Smooth muscle cell (in vitro differentiated cells): Measurements from ENCODE around the gene TNK2. TPM values are rescaled to one million over a fixed set of nuclear protein-coding genes. Genes with fewer than 3 reads are reported as not detected.

Source experiments
- DNase-seq: peaks from one replicate; lab custom pipeline; 2025; ENCODE audit not compliant: unreplicated experiment; lab: John Stamatoyannopoulos, UW
- H2AFZ ChIP-seq: fragments of 200-600 bp; sonication (generic); 2 replicates; pipeline ENCODE4 v1.6.0; 2016; ENCODE audit warnings: antibody characterized with exemption, low read depth, mild to moderate bottlenecking
- H3F3A ChIP-seq: fragments of 200-600 bp; sonication (generic); 2 replicates; pipeline ENCODE4 v1.6.0; 2017; ENCODE audit warnings: antibody characterized with exemption, low read depth
- H3K27ac ChIP-seq: fragments of 200-600 bp; sonication (generic); 2 replicates; pipeline ENCODE4 v1.5.1; 2016; ENCODE audit warnings: low read depth, mild to moderate bottlenecking
- H3K27me3 ChIP-seq: fragments of 200-600 bp; sonication (generic); 2 replicates; pipeline ENCODE4 v1.6.1; 2016; ENCODE audit warnings: low read depth, mild to moderate bottlenecking
- H3K36me3 ChIP-seq: fragments of 200-600 bp; sonication (generic); 2 replicates; pipeline ENCODE4 v1.5.1; 2016; ENCODE audit warnings: low read depth
- H3K4me1 ChIP-seq: fragments of 200-600 bp; sonication (generic); 2 replicates; pipeline ENCODE4 v1.5.1; 2016; ENCODE audit warnings: low read depth
- H3K4me2 ChIP-seq: fragments of 200-600 bp; sonication (generic); 2 replicates; pipeline ENCODE4 v1.6.0; 2016; ENCODE audit warnings: mild to moderate bottlenecking
- H3K4me3 ChIP-seq: fragments of 200-600 bp; sonication (generic); 2 replicates; pipeline ENCODE4 v1.5.1; 2016; ENCODE audit warnings: mild to moderate bottlenecking
- H3K79me2 ChIP-seq: fragments of 200-600 bp; sonication (generic); 2 replicates; pipeline ENCODE4 v1.6.0; 2016; ENCODE audit warnings: low read depth, mild to moderate bottlenecking
- H3K9ac ChIP-seq: fragments of 200-600 bp; sonication (generic); 2 replicates; pipeline ENCODE4 v1.6.0; 2016; ENCODE audit warnings: low read depth
- H3K9me3 ChIP-seq: fragments of 200-600 bp; sonication (generic); replicated peaks from 2 replicates; pipeline ENCODE4 v1.5.1; 2016; ENCODE audit warnings: low read depth
- H4K20me1 ChIP-seq: fragments of 200-600 bp; sonication (generic); 2 replicates; pipeline ENCODE4 v1.6.0; 2016; ENCODE audit warnings: low read depth
- CTCF ChIP-seq: fragments of 200-600 bp; sonication (generic); IDR thresholded peaks from 2 replicates; pipeline ENCODE4 v1.5.1; 2017; ENCODE audit warnings: borderline replicate concordance, mild to moderate bottlenecking, antibody characterized with exemption; ENCODE audit not compliant: insufficient read depth, poor library complexity, severe bottlenecking
- WGBS: methylation state at CpG from one replicate; pipeline ENCODE4 v1.1.7; 2016; ENCODE audit warnings: low lambda C conversion rate; 5-methylcytosine and 5-hydroxymethylcytosine counted together
- polyA plus RNA-seq: library from polyadenylated mRNA; unstranded; fragments of >200 nt; fragmentation: Nextera tagmentation; extraction: Ambion mirVana; gene quantifications from 2 replicates; pipeline ENCODE4 v1.2.1, GENCODE V29; 2016
- total RNA-seq: library from RNA; depleted of rRNA; stranded (reverse); fragments of >200 nt; gene quantifications from 2 replicates; pipeline ENCODE4 v1.2.3, GENCODE V29; 2014

The TNK2 gene
- total and polyA plus RNA-seq, 2 experiments from 2014 or later: 2.8 to 10.6 TPM

GRCh38 chr3:195853036-195853435 is 55.3 kb downstream of the TNK2 start:
- Histone ChIP-seq H3K27me3 (no peaks in the 10 kb centered on the region), H3K4me2 (no peak overlapping the region), H2AFZ (no peak overlapping the region), H3K9ac (no peak overlapping the region), H3K4me3 (no peak overlapping the region), H3K27ac (no peak overlapping the region), H3K4me1 (no peaks in the 10 kb centered on the region), H3K9me3 (no peaks in the 10 kb centered on the region), H3K79me2 (no peaks in the 10 kb centered on the region), H3K36me3 (no peaks in the 10 kb centered on the region), H4K20me1 (no peaks in the 10 kb centered on the region), H3F3A (no peaks in the 10 kb centered on the region)
- no peak for DNase-seq
- 94% methylated on average over 20 of the region's 20 CpGs for WGBS
- no peak for TF ChIP-seq CTCF

GRCh38 chr3:195850857-195851543 is 57.4 kb downstream of the TNK2 start:
- WGBS: 53% methylated on average over 31 of the region's 31 CpGs
- peak; percentile 100 for TF ChIP-seq CTCF

GRCh38 chr3:195849322-195850074 is 58.9 kb downstream of the TNK2 start:
- Histone ChIP-seq H3K4me2 (no peak overlapping the region), H3K27ac (no peak overlapping the region), H3K36me3 (no peaks in the 10 kb centered on the region), H3K9ac (no peak overlapping the region), H3K27me3 (no peaks in the 10 kb centered on the region), H3K4me3 (no peak overlapping the region), H4K20me1 (no peaks in the 10 kb centered on the region), H3F3A (no peaks in the 10 kb centered on the region), H3K4me1 (no peaks in the 10 kb centered on the region), H3K9me3 (no peaks in the 10 kb centered on the region), H3K79me2 (no peaks in the 10 kb centered on the region), H2AFZ (no peak overlapping the region)
- TF ChIP-seq CTCF: no peak
- WGBS: 92% methylated on average over 27 of the region's 53 CpGs
- no peak for DNase-seq

More at GRCh38 chr3:195850857-195851543, 57.4 kb downstream of the TNK2 start:
- H2AFZ ChIP-seq: no peak overlapping the region
- H3K9me3 ChIP-seq: no peaks in the 10 kb centered on the region
- no peak overlapping the region for H3K4me2 ChIP-seq
- H3K4me1 ChIP-seq: no peaks in the 10 kb centered on the region
- H3K27ac ChIP-seq: no peak overlapping the region
- H3K4me3 ChIP-seq: no peak overlapping the region
- H3K27me3 ChIP-seq: no peaks in the 10 kb centered on the region
- no peaks in the 10 kb centered on the region for H3K79me2 ChIP-seq
- H4K20me1 ChIP-seq: no peaks in the 10 kb centered on the region
- no peaks in the 10 kb centered on the region for H3K36me3 ChIP-seq
- H3F3A ChIP-seq: no peaks in the 10 kb centered on the region
- H3K9ac ChIP-seq: no peak overlapping the region
- DNase-seq: peak; percentile 73
